Amniotic epithelial cell (primary cell): ENCODE measurements around the gene CRACDL.

ENCODE experiments used
- DNase-seq: peaks from one replicate; pipeline ENCODE4 v3.0.0-alpha.2; 2010; ENCODE audit warnings: low read depth

Gene CRACDL

GRCh38 chr2:98926601-98927000 is 9.4 kb downstream of the CRACDL start:
- no peak for DNase-seq

DNA sequence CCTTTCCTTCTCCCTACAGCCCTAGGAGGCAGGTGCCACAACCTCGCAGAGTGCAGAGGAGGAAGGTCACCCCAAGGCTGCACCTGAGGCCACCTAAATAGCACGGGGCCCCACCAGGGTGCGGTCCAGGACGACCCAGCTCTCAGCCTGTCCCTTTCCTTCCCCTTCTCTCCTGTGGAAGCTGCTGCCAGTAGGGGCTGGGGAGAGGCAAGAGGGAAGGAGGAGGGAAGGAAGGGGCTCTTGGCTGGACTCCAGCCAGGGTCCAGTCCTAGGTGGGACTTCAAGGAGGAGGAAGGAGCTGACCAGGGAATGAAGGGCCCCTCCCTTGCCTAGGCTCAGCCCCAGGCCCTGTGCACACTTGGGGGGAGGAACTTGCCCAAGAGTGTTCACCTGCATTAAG is 11.1 kb downstream of the CRACDL start:
- DNase-seq = no peak

GRCh38 chr2:98924038-98924830 is 11.8 kb downstream of the CRACDL start:
- DNase-seq = no peak

DNA sequence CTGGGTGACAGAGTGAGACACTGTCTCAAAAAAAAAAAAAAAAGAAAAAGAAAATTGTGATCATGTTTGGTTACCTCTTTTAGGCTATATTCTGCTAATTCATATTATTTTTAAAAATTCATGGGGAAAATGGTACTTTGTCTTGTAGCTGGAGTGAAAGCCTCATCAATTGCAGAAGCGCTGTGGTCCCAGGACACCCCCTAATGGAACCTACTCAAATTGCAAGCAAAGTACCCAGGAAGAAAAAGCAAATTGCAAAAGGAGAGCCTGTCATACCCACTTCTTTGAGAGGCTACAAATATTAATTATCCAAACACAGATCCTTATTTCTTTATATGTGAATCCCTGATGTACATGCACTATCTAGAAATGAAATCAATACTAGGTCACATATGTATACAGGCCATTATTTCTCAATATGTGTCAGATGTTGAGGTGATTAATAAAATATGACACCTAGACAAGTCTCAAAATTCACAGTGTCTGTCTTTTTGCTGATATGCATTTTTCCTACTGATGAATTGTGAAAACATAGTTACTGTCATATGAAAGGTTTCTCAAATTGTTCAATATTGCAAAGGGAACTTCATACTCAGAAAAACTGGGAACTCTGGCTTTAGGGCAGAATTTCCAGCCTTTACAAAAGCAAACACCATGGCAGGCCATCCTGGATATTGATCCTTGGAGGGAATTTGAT is 12.6 kb downstream of the CRACDL start:
- no peak for DNase-seq

GRCh38 chr2:98921062-98921461 is 15.0 kb downstream of the CRACDL start:
- DNase-seq = no peak

DNA sequence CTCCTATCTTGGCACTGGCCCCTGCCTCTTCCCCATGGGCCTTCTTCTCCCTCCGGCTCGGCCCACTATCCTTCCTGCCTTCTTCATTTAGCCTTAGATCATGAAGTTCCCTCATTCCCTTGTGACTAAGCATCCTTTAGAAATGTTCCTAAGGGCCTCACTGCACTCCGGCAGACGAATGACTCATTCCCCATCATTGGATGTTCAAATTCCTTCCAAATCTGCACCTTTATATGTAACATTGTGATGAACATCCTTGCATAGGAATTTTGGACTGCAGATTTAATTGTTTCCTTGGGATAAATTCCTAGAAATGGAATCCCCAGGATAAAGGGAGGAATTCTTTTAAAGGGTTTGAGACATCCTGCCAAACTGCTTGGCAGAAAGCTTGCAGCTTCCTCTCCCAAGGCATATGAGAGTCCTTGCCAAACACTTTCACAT is 19.0 kb downstream of the CRACDL start:
- DNase-seq = peak; percentile 69

DNA sequence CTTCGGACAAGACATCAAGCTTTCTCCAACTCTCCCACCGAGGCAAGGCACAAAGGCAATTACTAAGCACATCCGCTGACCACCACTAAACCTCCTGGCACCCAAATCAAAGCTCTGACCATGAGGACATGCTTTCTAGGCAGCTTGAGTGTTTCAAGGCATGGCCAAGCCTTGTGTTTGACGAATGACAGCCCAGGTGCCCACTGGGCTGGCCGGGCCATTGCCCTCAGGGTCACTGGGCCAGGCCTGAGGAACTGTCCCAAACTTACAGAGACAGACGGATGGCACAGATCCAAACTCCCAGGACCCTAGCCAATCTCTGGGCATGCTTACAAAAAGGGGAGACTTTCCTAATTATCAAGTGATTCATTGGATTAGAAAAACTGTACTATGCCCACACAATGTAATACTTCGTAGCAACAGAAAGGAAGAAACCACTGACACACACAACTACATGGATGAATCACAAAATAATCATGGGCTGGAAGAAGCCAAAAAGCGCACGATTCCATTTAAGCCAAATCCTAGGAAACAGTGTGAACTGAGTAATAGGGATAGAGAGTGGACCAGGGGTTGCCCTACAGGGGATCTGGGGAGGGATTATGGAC is 20.2 kb downstream of the CRACDL start:
- peak; percentile 7 for DNase-seq

DNA sequence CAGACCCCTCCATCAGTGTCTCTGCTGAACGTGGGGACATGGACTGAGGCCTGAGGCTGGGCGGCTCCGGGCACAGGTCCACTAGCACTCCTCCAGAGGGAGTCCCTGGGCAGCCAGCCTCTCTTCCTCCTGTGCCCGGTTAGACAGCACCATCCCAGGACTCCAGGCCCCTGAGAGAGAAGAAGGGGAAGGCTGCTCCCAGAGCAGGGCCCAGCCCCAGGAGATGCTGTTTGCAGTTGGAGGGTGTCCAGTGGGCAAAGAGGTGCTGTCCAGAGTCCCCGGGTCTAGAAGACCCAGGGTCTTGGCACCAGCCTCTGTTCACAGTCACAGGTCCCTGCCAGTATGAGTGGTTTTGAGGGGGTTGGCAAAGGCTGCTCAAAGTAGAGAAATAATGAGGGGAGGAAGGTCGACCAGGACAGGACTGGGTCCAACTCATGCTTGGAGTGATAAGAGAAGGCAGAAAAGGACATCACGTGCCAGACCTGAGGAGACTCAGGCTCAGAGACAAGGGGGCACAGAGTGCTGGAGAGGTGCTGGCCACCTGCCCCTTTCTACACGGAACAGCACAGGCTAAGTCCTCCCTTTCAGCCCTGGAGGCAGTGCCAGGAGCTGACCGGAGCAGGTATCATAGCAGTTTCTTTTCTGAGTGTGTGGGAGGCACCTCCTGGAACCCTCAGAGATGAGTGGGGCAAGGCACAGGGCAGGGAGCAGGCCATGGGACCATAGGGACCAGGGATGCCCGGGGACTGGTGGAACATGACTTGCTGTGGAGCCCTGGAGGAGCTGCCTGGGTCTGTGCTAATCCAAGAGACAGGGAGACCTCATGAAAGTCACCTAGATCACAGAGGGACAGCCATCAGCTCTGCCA is 21.1 kb downstream of the CRACDL start:
- no peak for DNase-seq

GRCh38 chr2:98913916-98914712 is 21.9 kb downstream of the CRACDL start:
- DNase-seq = no peak

GRCh38 chr2:98912957-98913915 is 22.8 kb downstream of the CRACDL start:
- peak; percentile 34 for DNase-seq

DNA sequence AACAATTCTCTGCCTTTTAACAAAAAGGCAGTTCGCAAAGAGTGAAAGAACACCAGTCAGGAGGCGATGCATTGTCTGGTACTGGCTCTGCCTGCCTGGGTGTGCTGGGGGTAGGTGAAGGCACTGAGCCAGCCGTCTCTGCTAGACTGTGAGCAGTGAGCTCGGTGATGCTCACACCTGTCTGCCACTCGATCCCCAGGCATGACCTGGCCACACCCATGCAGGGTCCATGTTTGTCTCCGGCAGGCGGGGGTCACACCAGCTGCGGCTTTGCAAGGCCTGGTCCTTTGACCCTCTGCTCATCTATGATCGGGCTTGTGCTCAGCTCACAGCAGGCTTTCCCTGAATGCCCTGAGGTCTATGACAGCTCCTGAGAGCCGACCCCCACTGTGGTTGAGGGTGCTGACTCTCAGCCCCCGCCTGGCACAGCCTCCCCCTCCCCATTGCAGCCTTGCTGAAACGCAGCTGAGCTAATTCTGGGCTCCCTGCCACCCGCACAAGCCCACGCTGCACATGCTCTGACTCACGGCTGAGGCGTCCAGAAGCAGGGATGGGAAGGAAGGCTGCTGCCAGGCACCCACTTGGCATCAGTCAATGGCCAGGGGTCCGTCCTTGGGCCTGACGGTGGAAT is 23.7 kb downstream of the CRACDL start:
- peak; percentile 91 for DNase-seq

GRCh38 chr2:98911376-98912154 is 24.5 kb downstream of the CRACDL start:
- peak; percentile 38 for DNase-seq

DNA sequence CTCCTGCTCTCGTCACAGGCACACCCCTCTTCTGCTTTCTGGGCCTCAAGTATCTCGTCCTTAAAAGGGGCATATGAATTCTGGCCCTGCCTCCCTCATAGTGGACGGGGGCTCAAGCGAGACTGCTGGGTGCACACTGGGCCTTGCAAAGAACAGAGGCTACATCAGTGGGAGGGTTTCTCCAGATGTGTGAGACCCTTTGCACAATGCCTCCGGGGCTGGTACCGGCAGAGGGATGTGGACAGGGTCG is 25.0 kb downstream of the CRACDL start:
- no peak for DNase-seq

DNA sequence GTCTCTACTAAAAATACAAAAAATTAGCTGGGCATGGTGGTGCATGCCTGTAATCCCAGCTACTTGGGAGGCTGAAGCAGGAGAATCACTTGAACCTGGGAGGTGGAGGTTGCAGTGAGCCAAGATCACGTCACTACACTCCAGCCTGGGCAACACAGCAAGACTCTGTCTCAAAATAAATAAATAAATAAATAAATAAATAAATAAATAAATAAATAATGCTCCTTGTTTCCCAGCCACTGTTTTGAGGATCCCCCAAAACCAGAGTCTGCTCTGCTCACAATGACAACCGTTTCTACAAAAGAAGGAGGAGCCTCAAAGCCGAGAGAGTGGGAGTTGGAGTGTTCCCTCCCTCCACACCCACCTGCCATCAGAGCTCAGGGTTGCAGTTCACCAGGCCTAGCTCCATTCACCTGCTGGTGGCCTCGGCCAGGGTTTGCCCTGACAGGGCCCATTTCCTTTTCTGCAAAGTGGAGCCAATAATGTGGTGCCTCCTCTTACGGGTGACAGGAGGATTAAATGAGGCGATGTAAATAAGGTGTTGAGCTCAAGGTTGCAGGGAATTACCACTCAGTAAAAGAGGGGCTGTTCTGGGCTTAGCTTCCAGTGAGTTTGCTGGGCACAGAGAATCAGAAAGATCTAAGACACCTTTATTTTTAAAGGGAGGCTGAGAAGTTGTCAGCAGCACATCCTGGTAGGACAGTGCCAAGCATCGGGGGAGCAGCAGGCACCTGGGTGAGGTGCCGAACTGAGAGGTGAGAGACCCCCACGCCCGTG is 25.5 kb downstream of the CRACDL start:
- no peak for DNase-seq

DNA sequence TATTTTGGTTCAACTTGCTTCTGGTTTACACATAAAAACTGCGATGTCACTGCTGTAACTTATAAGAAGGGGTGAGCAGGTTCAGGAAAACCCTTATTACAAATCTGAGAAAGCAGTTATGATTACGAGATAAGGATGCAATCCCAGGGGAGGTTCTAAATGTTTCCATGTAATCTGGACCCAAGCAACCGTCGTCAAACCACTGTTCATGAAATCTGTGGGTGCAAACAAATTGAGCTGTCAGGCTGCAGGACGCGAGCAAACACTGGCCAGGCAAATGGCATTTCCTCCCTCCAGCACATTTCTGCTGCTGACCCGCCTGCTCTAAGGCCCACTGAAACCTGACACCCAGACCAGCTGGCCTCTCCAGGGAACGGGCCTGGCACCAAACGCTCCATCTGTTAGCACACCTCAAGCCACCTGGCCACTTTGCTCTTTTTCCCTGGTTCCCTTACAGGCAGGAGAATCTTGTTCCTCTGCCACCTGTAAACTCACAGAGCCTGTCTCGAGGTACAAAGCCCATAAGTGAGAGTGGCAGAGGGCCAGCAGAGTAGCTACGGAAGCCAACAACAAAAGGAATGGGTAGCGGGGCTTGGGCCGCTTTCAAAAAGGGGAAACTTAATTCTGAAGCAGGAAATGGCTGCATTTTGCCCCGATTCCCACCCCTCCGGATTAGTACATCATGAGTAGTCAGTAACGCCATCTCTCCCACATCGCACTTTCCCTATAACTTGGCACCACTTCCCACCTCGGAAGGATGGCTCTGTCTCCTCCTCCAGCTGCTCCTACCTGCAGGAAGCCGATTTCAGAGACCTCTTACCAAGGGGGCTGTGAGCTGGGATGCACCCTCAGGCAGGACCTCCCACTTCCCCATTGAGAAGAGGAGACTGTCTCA is 26.5 kb downstream of the CRACDL start:
- peak; percentile 86 for DNase-seq

DNA sequence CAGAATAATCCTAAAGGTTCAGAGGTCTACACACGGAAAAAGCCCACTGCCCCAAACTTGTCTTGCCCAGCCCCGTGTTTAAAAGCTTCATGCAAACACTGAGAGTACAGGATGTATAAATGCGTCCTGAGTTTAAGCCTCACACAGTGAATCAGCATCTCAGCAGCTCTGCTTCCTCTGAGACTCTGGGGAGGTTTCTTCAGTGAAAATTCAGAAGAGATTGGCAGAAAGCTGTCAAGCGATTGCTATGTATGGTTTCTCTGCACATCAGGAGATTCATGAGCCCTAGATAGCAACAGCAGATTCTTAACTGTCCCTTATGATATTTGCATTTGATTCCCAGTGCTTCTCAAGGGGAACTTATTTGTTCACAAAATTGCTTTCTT is 27.1 kb downstream of the CRACDL start:
- DNase-seq = peak; percentile 49
